HG03432 (cell line): ENCODE data around the gene STRA8.
A peak's percentile ranks its signal among the peaks of the same experiment; 100 is the strongest.

ENCODE experiments used
- ATAC-seq: cut with Tn5 transposase; IDR thresholded peaks from one replicate; pipeline ENCODE4 v1.9.1; 2021; ENCODE audit warnings: mild to moderate bottlenecking, moderate library complexity; ENCODE audit not compliant: unreplicated experiment

Gene STRA8, protein sequence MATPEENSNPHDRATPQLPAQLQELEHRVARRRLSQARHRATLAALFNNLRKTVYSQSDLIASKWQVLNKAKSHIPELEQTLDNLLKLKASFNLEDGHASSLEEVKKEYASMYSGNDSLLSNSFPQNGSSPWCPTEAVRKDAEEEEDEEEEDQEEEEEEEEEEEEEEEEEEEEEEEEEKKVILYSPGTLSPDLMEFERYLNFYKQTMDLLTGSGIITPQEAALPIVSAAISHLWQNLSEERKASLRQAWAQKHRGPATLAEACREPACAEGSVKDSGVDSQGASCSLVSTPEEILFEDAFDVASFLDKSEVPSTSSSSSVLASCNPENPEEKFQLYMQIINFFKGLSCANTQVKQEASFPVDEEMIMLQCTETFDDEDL

DNA sequence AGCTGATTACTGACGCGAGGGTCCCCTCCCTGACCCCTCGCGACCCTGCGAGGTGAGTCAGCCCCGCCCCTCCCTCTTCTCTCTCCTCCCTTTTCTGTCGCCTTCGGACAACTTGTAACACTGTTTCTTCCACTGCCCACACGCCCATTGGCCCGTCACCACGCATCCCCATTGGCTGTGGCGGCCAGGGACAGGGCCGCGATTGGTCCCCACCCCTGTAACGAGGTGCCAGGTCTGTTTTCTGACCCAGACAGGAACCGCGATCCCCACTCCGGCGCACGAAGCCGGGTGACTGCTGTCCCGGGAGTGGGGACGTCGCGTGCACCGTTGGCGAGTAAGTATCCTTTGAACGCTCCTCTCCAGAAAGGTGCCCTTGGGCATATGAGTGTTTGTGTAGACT, at the start of gene STRA8:
Gene STRA8 (plus strand): TSS at position 269 of the 400 bp plus-strand sequence. CDS start 6,687 bp downstream, outside the sequence.
- no peak for ATAC-seq

DNA sequence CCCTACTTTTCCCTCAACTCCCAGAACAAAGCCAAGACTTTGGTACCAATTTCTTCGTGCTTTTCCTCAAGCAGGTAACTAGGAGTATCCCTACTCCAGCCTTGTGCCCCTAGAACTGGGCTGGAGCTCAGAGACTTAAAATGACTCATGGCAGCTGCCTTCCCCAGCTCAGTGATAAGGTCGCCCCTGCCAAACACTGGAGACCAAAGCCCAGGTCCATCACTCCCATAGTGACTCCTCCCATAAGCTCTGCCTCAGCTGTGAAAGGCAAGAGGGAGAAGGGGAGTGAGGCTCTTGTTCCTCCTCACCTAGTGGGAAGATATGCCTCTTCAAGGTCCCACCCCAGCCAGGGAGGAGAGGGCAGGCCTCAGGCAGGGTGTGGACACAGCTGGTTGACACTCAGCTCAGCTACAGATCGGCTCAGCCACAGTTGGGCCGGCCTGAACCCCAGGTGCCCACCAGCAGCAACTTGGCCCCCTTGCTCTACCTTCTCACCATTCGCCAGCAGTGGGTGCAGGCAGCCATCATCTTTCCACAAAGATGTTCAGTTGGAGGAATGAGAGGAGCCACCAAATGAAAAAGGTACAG, 49.3 kb upstream of the STRA8 start:
- no peak for ATAC-seq

DNA sequence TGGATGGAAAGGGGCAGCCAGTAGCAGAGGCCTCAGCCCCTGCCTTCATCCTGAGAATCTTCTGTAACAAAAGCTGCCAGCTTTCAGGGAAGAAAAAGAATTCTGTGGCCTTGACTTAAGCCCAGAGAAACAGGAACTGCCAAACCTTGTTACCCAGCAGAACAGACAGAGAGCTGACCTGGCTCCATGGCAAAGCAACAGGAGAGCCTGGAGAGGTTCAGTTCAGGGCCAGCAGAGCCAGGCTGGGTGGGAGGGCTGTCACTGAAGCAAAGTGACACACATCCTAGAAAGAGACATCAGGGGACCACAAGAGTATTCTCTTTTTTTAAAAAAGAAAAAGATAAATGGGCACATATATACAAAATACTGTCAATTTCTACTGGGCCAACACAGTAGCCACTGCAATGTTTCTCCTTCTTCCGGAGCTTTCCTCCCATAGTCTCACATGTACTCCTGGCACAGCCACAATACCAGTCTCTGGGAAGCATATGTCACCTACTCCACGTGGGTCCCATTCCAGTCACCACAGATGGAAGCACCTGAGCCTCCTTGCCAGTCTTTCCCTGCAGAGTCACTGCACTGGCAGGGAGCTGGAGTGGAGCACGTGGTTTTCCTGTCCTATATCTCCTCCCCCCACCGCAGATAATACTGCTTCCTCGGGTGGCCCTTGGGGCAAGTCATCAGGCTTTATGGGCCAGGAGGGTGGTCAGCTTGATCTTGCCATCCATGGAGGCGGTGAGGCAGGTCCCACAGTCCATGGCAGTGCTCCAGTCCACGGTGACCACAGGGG, 48.0 kb upstream of the STRA8 start:
- ATAC-seq, result no peak

DNA sequence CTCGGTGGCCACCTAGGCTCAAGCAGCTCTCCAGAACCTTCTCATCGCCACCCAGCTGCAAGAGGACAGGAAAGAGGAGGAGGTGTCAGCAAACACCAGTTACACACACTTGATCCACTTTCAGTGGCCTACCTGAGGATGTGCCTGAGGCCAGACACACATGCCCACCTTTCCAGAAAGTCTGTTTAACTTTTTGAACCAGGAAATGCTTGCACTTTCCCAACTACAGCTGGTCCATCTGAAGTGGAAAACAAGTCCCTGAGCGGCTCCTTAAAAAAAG, 47.4 kb upstream of the STRA8 start:
- no peak for ATAC-seq

DNA sequence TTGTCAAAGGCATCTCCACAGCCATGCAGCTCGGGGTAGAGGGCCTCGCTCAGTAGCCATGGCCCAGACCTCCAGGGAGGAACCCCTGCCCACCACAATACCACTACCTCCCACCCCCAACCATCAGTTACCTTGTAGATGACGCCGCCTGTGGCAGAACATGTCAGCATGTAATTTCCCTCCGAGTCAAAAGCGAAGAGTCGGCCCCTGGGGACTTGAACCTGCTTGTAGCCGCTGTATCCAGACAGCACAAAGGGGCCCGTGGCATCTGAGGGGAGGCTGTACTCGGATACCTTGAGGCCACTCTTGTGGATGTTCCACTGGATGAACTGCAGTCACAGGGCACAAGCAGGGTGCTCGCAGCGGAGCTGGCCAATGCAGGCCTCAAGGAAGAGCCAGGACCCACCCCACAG, 46.8 kb upstream of the STRA8 start:
- ATAC-seq, result no peak

DNA sequence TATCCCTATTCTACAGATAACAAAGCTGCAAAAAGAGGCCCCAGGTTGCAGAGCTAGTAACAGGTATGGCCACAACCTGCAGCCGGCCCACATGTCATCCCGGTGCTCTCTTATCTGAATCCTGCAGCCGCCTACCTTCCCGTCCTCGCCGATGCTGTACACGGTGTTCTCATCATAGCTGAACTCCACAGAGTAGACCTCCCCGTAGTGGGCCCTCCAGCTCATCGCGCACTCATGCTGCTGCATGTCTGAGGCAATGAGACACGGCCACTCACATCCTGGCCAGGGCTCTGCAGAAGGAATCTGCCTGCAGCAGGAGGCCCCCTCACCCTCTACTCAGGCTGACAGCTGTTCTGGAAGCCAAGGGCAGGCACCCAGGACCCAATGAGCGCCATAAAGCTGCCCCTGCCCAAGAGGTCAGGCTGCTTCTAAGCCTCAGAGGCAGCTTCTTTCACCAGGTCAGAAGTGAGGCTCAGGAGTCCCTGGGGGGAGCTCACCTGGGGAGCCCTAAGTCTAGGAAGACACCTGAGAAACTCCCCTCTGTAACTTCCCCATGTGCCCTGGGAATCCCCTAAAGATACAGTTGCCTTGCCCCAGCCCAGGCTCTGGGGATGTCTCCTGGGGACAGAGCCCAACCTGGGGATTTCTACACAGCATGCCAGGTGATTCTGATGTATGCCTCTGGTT, 45.2 kb upstream of the STRA8 start:
- peak; percentile 54 for ATAC-seq

DNA sequence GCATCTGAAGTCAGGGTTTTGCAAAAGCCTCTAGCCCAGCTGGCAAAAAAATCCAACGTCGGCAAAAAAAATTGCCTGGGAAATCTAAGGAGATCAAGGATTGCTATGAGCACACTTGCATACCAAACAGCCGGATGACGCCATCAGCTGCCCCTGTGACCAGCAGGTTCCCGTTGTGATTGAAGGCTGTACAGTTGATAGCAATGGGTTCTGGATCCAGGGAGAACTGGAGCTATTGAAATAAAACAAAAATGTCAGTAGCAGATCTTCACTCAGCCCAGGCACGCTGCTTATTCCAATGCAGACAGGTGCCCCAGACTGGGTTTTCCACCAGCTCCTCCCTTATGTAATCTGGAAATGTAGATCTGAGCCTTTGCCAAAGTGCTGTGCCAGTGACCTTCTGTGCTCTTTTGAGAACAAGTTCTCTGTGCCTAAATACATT, 44.4 kb upstream of the STRA8 start:
- ATAC-seq, result no peak

DNA sequence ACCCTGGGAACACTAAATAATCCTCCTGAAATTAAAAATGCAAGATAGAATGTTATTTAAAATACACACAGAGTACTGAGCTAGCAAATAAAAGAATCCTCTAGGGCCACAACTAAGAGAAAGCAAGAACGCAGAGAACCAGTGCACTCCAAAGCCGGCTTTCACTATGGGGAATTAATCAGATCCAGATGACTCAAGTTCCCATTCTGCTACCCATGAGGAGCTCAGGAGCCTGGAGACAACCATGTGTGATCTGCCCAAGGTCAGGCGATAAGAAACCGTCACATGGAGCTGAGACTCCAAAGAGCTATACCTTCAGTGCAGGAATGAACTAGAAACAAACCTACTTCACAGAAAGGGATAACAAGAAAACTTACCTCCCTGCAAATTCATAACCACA, 43.7 kb upstream of the STRA8 start:
- no peak for ATAC-seq

DNA sequence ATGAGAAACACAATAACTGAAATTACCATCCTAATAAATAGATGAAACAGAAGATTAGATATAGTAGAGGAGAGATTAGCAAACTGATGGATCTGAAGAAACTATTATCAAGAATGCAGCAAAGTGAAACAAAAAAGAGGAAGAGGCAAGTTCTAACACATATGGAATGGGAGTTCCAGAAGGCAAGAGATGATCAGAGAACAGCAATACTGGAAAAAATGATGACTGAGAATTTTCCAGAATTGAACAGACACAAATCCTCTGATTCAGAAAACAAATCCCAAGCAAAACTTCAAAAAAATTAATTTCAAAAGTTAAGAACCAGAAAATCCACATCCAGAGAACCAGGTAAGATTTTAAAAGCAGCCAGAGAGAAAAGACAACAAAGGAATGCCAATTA, 42.9 kb upstream of the STRA8 start:
- ATAC-seq, result no peak

DNA sequence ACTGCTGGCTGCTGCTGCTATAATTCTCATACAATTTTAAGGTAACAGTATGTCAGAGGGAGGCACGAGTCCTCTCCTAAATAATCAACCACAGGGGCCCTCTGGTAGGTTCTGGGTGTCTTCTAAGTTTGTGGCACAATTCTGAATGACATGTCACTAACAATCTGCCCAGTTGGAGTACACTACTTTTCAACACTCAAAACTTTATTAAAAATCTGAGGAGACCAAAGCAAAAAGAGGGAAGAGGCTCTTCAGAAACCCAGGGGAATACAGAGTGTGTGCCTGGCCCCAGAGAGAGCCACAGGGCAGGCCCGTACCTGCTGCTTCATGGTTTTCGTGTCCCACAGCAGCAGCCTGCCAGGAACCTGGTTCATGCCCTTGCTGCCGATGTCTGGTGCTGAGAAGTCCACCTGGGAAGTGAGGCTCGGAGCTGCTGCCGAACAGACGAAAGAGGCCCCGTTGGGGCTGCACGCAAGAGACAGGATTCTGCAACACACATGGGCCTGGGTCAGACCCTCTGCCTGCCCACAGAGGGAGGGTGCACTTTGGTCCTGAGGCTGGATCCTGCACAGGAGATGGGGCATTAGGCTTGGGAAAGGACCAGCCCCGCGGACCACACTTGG, 40.6 kb upstream of the STRA8 start:
- ATAC-seq, result no peak

DNA sequence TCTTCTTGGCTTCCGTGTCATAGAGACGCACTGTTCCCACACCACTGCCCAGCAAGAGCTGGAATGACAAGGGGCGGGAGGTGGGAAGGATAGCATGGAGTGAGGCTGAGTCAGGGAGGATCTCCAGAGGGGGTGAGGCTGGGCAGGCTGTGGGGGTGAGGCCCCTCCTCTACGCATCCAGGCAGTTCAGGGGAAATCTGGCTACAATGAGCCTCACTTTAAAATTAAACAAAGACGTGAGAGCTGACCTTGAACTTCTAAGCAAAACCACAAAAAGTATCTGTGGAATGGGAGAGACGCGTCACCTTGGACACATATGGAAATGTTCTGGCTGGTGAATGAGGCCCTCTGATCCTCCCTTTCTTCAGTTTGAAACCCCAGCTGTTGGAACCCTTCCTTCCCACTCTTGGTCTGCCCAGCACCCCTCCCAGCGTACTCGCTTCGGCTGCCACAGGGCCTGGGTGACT, 40.0 kb upstream of the STRA8 start:
- ATAC-seq, result no peak

DNA sequence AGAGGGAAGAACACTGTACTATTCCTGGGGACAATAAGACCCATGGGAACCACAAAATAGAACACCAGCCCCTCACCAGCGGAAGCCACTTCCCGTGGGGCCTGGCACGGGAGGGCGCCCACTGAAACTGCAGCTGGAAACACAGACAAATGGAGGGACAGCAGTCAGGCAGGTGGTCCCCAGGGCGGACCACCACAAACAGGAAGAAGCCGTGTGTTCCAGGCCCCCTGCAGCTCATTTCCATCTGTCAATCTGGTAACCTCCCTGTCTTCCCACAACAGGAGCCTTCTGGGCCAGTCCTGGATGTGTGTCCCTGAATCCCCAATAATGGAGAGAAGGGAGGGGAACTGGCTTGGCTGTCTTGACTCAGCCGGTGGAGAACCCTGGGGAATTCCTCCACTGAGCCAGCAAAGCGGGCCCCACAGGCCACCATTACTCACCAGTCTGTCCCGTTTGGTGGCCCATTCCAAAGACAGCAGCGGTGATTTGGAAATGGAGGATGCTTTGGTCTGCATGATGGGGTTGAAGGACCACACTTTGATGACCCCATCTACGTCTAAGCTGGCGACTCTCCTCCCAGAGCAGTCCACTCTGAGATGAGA, 39.0 kb upstream of the STRA8 start:
- no peak for ATAC-seq

DNA sequence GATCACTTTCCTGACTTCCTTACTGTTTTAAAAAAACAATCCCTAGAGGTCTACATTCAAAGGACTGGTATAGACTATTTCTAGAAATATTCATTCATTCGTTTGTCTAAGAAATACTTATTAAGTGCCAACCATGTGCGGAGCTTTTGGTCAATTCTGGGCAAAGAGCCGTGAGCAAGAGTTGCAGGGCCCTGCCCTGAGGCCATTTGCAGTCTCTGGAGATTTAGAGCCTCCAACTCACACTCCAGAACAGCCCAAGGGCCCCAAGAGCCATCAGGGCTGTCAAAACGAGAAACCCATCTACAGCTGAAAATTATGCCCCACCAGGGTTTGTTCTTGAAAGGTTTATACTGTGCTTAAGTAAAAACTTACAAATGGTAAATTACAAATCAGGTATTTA, 38.5 kb upstream of the STRA8 start:
- ATAC-seq, result no peak

DNA sequence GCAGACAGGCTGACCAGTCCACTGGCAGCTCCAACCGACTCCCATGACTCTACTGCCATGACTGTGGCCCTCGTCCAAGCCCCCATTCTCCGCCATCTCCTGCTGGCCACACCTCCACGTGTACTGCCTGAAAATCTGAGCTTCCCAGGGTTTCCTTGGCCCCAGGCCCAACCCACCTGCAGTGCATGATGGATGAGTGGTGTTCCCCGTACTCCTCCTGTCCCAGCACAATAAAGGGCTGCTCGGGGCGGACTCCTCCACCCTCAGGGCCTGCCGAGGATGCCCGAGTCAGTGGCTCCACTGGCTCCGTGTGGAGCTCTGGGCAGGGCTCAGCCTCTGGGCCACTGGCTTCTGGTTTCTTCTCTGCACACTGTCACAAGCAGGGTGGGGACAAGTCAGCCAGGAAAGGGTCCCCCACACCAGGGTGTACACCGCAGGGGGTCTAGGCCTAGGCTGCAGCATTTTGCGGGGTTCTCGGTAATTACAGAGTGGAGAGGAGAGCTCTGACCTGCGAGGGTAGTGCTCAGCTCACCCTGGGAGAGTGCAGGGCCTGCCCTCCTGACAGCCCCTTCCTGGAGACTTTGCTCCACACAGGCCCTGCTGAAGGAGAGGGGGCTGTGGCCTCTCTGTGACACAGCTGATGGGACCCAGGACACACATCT, 37.5 kb upstream of the STRA8 start:
- no peak for ATAC-seq

DNA sequence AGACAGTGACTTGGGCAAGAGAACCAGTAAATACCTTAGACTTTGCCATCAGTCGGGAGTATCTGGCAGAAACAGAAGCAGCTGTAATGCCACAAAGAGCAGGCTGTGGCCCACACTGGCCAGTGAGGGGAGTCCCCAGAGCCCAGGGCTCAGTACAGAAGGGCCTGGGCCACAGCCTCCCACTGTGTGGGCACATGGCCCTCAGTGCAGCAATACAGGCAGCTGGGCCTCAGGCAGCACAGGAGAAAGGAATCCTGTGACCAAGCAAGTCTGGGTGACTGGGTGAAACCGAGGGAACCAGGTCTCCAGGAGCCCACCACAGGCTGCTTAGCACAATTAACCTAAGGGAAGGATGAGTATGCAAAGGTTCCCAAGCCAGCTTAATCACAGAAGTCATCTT, 36.3 kb upstream of the STRA8 start:
- ATAC-seq, result no peak

DNA sequence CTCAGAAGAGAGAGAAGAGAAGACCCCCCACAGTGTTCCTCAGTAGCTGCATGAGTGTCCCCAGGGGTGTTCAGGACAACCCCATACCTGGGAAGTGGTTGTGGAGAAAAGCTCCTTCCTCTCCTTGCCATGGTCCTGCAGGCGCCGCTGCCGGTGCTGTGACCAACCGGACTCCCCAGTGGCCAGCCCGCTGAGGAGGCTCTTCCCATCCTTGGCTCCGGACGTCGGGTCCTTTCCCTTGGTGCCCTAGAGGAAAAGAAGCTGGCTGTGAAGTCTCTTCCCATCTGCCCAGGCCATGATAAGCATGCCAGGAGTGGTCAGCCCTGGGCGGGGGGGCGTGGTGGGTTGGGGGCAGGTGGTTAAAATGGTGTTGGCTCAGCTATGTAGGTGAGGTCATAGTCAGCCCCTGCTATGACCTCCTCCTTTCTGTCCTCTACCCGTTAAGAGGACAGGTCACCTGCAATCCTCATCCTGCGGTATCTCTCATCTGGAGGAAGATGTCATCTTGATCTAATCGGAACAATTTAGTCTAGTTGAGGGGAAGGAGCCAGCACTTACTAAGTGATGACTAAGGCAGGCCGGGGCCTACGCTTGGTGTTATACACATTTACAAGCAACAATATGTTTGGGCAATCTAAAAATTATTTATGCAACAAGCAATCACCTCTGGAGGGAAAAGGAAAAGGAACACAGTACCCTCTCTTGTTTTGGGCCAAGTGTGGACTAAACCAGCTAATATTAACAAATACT, 35.6 kb upstream of the STRA8 start:
- no peak for ATAC-seq

DNA sequence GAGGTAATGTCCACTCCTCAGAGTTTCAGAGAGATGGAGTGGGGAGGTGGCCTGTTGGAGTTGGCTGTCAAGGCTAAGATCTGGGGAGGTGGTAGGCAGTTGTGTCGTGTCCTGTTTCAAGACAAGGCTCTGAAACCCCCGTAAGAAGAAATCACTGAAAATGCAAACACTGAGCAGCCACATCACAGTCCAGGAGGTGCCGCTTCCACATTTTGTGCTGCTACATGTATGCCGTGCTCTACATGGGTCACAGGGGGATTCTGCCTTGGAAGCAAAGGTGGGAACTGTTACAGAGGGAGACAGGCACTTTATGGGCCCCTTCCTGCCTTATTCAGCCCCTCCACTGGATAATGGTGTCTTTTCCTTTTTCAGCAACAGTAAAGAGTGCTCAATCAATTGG, 34.2 kb upstream of the STRA8 start:
- no peak for ATAC-seq

DNA sequence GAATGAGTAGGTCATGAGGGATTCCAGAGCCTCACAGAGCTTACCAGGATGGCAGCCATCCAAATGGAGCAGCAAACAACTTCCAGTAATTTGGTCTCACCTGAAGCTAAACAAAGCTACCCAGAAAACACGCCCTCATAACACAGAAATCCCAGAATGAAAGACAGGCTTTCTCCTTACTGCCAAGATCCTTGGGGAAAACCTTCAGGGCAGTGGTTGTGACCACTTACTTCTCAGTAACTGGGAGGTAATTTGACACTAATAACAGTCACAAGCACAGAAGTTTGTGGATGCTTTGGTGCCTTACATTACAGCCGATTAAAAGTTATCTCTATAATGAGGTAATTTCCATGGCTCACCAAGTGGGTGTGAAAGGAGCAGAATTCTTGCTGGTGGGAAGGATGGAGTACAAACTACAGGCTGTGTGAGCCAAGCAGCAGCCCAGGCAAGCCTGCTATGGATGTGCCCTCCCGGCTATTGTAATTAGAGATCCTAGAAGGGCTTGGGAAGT, 32.8 kb upstream of the STRA8 start:
- no peak for ATAC-seq

DNA sequence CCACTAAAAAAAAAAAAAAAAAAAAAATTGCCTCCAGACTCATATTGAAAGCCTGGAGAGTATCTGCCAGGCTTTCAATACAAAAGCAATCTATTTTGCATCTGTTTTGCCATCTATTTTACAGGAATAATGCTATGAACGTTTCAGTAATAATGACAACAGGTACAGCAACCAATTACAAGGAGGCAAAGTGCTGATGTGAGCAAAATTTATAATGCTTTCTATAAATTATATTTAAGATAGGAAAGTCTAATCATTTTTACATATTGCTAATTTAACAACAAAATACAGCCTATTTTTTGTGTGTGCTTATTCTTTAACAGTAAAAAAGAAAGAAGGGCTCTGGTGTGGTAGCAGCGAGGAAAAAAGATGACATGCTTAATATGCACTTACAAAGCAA, 32.3 kb upstream of the STRA8 start:
- ATAC-seq, result no peak
